Measurements from ENCODE around the gene GMDS.

DNA sequence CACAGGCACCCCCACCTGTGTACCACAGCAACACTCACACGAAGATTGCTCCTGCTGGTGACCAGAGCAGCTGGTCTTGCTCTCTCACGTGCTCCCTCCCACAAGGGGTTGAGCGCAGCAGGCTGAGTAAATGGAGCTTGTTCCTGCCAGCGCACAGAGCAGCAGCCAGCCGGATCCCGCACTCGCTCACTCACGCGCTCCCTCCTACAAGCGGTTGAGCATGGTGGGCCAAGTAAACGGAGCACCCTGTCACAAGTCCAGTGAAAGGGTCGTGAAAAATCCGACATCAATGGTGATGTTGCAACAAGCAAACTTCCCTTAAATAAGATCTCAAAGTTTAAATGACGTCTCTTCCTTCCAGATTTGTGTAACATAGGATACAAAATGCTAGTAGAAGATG, 322.0 kb downstream of the GMDS start:
- no peak for TF ChIP-seq EZH2 (IDR thresholded peaks at IDR 0.05; ENCODE audit: insufficient read depth, poor library complexity, severe bottlenecking)
- TF ChIP-seq EZH2phosphoT487 (IDR thresholded peaks at IDR 0.05; ENCODE audit: insufficient read depth, low read depth), result no peak
